Measurements from ENCODE around the gene HNRNPF.

The HNRNPF gene

DNA sequence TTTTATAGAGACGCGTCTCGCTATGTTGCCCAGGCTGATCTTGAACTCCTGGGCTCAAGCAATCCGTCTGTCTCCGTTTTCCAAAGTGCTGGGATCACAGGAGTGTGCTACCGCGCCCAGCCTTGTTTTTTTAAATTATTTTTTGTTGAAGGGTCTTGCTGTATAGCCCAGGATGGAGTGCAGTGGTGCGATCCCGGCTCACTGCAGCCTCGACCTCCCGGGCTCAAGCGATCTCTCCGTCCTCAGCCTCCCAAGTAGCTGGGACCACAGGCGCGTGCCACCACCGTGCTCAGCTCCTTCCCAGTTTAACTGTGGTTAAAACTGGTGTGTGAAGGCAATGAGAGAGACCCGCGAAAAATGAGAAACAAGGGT, 11.0 kb upstream of the HNRNPF start:
- Histone ChIP-seq H3K79me2 (ENCODE audit: insufficient read depth, low read length) (no peaks in the 10 kb centered on the region), H3K9ac (ENCODE audit: low read length) (peak overlapping the region; percentile 78), H3K9me2 (replicated peaks; ENCODE audit: insufficient read depth, low read length) (no peaks in the 10 kb centered on the region), H3K4me2 (ENCODE audit: low read depth, low read length, poor library complexity, severe bottlenecking) (peak overlapping the region; percentile 99), H3K4me3 (ENCODE audit: insufficient read depth, low read length, poor library complexity, severe bottlenecking) (peak overlapping the region; percentile 66), H3K36me3 (ENCODE audit: low read length) (no peaks in the 10 kb centered on the region), H3F3A (ENCODE audit: insufficient read depth) (peaks cover 49% of the 10 kb centered on the region), H4K20me1 (ENCODE audit: low read depth, low read length) (no peaks in the 10 kb centered on the region), H3K9me3 (ENCODE audit: insufficient read depth, low read length) (no peaks in the 10 kb centered on the region), H3K27ac (ENCODE audit: low read depth, low read length) (peak overlapping the region; percentile 89), H2AFZ (ENCODE audit: low read depth, low read length, severe bottlenecking) (peak overlapping the region; percentile 82), H3K27me3 (ENCODE audit: low read length) (no peaks in the 10 kb centered on the region)
- TF ChIP-seq EZH2phosphoT487 (conservative IDR thresholded peaks at IDR 0.05; ENCODE audit: low read length) = no peak
- TF ChIP-seq, protein P1, sequence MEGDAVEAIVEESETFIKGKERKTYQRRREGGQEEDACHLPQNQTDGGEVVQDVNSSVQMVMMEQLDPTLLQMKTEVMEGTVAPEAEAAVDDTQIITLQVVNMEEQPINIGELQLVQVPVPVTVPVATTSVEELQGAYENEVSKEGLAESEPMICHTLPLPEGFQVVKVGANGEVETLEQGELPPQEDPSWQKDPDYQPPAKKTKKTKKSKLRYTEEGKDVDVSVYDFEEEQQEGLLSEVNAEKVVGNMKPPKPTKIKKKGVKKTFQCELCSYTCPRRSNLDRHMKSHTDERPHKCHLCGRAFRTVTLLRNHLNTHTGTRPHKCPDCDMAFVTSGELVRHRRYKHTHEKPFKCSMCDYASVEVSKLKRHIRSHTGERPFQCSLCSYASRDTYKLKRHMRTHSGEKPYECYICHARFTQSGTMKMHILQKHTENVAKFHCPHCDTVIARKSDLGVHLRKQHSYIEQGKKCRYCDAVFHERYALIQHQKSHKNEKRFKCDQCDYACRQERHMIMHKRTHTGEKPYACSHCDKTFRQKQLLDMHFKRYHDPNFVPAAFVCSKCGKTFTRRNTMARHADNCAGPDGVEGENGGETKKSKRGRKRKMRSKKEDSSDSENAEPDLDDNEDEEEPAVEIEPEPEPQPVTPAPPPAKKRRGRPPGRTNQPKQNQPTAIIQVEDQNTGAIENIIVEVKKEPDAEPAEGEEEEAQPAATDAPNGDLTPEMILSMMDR (IDR thresholded peaks at IDR 0.05; ENCODE audit: insufficient read depth, low read length, poor library complexity, severe bottlenecking) = no peak

DNA sequence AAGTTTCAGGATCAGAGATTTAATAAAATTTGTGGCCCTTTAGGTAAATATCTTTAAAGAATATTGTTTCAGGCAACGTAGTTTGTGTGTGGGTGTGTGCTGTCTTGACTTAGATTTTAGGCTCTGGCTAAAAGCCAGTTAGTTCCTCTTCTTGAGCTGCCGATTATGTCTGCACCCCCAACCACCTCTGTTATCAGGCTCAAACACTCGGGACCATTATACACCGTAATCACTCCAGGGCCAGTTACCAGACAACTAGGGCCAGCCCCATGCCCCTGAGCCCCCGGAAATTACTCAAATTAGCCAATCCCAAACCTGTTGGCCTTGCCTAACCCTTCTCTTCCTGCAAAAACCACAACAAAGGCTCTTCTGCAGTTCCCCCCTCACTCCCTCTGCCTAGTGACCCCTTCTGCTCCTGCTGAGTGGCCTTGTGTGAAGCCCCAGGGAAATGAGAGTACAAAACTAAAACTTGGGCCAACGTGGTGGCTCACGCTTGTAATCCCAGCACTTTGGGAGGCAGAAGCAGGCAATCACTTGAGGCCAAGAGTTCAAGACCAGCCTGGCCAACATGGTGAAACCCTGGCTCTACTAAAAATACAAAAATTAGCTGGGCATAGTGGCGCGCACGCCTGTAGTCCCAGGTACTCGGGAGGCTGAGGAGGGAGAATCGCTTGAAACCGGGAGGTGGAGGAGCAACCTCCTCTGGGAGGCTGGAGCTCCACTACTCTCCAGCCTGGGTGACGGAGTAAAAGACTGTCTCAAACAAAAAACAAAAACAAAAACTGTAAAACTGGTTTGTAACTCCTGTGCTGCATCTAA, 9.2 kb upstream of the HNRNPF start:
- Histone ChIP-seq H3K9ac (ENCODE audit: low read length) (peak overlapping the region; percentile 34), H3K4me2 (ENCODE audit: low read depth, low read length, poor library complexity, severe bottlenecking) (peak overlapping the region; percentile 56)

DNA sequence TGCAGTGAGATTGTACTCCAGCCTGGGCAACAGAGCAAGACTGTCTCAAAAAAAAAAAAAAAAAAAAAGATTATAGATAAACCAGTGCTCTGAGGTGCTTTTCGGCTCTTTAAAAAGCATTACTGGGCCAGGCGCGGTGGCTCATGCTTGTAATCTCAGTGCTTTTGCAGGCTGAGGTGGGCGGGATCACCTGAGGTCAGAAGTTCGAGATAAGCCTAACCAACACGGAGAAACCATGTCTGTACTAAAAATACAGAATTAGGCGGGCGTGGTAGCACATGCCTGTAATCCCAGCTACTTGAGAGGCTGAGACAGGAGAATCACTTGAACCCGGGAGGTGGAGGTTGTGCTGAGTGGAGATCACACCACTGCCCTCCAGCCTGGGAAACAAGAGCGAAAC, 6.6 kb upstream of the HNRNPF start:
- Histone ChIP-seq H3K79me2 (ENCODE audit: insufficient read depth, low read length) (no peaks in the 10 kb centered on the region), H3F3A (ENCODE audit: insufficient read depth) (peaks cover 32% of the 10 kb centered on the region), H3K9ac (ENCODE audit: low read length) (no peak overlapping the region), H3K4me3 (ENCODE audit: insufficient read depth, low read length, poor library complexity, severe bottlenecking) (no peak overlapping the region), H3K27me3 (ENCODE audit: low read length) (no peaks in the 10 kb centered on the region), H3K36me3 (ENCODE audit: low read length) (no peaks in the 10 kb centered on the region), H3K27ac (ENCODE audit: low read depth, low read length) (no peak overlapping the region), H3K9me3 (ENCODE audit: insufficient read depth, low read length) (no peaks in the 10 kb centered on the region), H3K9me2 (replicated peaks; ENCODE audit: insufficient read depth, low read length) (no peaks in the 10 kb centered on the region), H4K20me1 (ENCODE audit: low read depth, low read length) (no peaks in the 10 kb centered on the region), H3K4me2 (ENCODE audit: low read depth, low read length, poor library complexity, severe bottlenecking) (no peak overlapping the region), H2AFZ (ENCODE audit: low read depth, low read length, severe bottlenecking) (no peak overlapping the region)
- TF ChIP-seq EZH2phosphoT487 (conservative IDR thresholded peaks at IDR 0.05; ENCODE audit: low read length) = no peak
- TF ChIP-seq, protein P1 (IDR thresholded peaks at IDR 0.05; ENCODE audit: insufficient read depth, low read length, poor library complexity, severe bottlenecking) = no peak

More for the DNA sequence above, 9.2 kb upstream of the HNRNPF start:
- Histone ChIP-seq H3K79me2 (ENCODE audit: insufficient read depth, low read length) (no peaks in the 10 kb centered on the region), H3F3A (ENCODE audit: insufficient read depth) (peaks cover 40% of the 10 kb centered on the region), H3K36me3 (ENCODE audit: low read length) (no peaks in the 10 kb centered on the region), H3K27me3 (ENCODE audit: low read length) (no peaks in the 10 kb centered on the region), H2AFZ (ENCODE audit: low read depth, low read length, severe bottlenecking) (peak overlapping the region; percentile 64), H4K20me1 (ENCODE audit: low read depth, low read length) (no peaks in the 10 kb centered on the region), H3K9me3 (ENCODE audit: insufficient read depth, low read length) (no peaks in the 10 kb centered on the region), H3K27ac (ENCODE audit: low read depth, low read length) (peak overlapping the region; percentile 86), H3K9me2 (replicated peaks; ENCODE audit: insufficient read depth, low read length) (no peaks in the 10 kb centered on the region), H3K4me3 (ENCODE audit: insufficient read depth, low read length, poor library complexity, severe bottlenecking) (no peak overlapping the region)
- no peak for TF ChIP-seq EZH2phosphoT487 (conservative IDR thresholded peaks at IDR 0.05; ENCODE audit: low read length)
- TF ChIP-seq, protein P1 (IDR thresholded peaks at IDR 0.05; ENCODE audit: insufficient read depth, low read length, poor library complexity, severe bottlenecking) = no peak
